Activated CD4-positive, alpha-beta memory T cell treated with anti-CD3 and anti-CD28 coated beads, Interleukin-2, amount 10 ng/mL, durations not matched to agents 7 days and 5 days (primary cell): ENCODE results near the gene WBP1. TPM values are rescaled to one million over a fixed set of nuclear protein-coding genes. Genes with fewer than 3 reads are reported as not detected.
A peak's percentile ranks its signal among the peaks of the same experiment; 100 is the strongest.
"Not testable (repeated sequence)": the region's sequence is repeated elsewhere in the genome, so short reads cannot be mapped to it uniquely, and the experiment has no call there.

ENCODE experiments used
- CTCF ChIA-PET: fragments of 350-600 bp; sonication (Branson Sonifier 250); formaldehyde crosslinking; loops from one replicate; lab custom pipeline; 2021; ENCODE audit warnings: antibody characterized with exemption, inconsistent platforms; lab: Charles Lee
- POLR2A ChIA-PET: fragments of 350-600 bp; sonication (Branson Sonifier 250); formaldehyde crosslinking; loops from one replicate; lab custom pipeline; 2021; ENCODE audit warnings: antibody characterized with exemption; lab: Charles Lee
- DNase-seq: peaks from one replicate; pipeline ENCODE4 v3.0.0-alpha.2; 2020
- H3K27ac Mint-ChIP-seq: one replicate; pipeline ENCODE4 v1.8.0; 2021; ENCODE audit warnings: mild to moderate bottlenecking, mixed read lengths
- H3K27me3 Mint-ChIP-seq: one replicate; pipeline ENCODE4 v1.8.0; 2021; ENCODE audit warnings: mixed read lengths
- H3K36me3 Mint-ChIP-seq: one replicate; pipeline ENCODE4 v1.8.0; 2021; ENCODE audit warnings: low read depth, mixed read lengths
- H3K4me1 Mint-ChIP-seq: one replicate; pipeline ENCODE4 v1.8.0; 2021; ENCODE audit warnings: mixed read lengths
- H3K4me3 Mint-ChIP-seq: one replicate; pipeline ENCODE4 v1.8.0; 2021; ENCODE audit warnings: mild to moderate bottlenecking, mixed read lengths
- H3K9me3 Mint-ChIP-seq: one replicate; pipeline ENCODE4 v1.8.0; 2021; ENCODE audit warnings: mixed read lengths
- total RNA-seq, 2 experiments: library from RNA; stranded (reverse); gene quantifications; one replicate each; pipeline ENCODE4 v1.2.3, GENCODE V29; 2021

Gene WBP1
- total RNA-seq, 2 experiments from 2014 or later = 58.3 to 60.4 TPM

DNA sequence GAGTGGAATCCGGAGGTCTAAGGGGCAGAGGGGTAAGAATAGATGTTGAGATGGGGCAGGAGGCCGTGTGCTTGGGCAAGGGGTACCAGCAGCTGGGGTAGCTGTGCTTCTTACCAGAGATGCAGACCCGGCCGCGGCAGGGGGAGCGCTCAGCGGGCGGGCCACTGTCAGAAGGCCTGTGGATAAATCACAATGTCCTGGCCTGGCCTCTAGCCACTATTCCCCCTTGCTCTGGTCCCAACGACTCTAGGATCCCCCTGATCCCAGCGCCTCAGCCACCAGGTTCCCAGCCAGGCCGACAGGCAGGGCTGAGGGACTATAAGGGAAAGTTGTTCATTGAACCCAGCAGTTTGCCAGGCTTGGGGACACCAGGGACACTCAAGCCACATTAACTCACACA is 27.7 kb upstream of the WBP1 start:
- no peak for DNase-seq
- no peaks in the 10 kb centered on the region for H3K27me3 Mint-ChIP-seq
- H3K36me3 Mint-ChIP-seq = peaks cover 3% of the 10 kb centered on the region
- CTCF ChIA-PET = interaction anchor here (1.3 kb wide), 1 partner anchor 10 kb away, joined by 4 read pairs; no protein-coding TSS in a partner anchor
- POLR2A ChIA-PET = interaction anchor here (1.2 kb wide), 1 partner anchor 13 kb away, joined by 4 read pairs; no protein-coding TSS in a partner anchor
- no peaks in the 10 kb centered on the region for H3K4me1 Mint-ChIP-seq
- no peaks in the 10 kb centered on the region for H3K9me3 Mint-ChIP-seq
- no peak overlapping the region for H3K4me3 Mint-ChIP-seq
- no peak overlapping the region for H3K27ac Mint-ChIP-seq

- ChIA-PET POLR2A (no interaction called here), CTCF (no interaction called here)
- H3K36me3 Mint-ChIP-seq = no peaks in the 10 kb centered on the region
- no peak overlapping the region for H3K27ac Mint-ChIP-seq
- H3K4me1 Mint-ChIP-seq = peaks cover 5% of the 10 kb centered on the region
- DNase-seq = no peak
- H3K4me3 Mint-ChIP-seq = no peak overlapping the region
- no peaks in the 10 kb centered on the region for H3K9me3 Mint-ChIP-seq
- peaks cover 28% of the 10 kb centered on the region for H3K27me3 Mint-ChIP-seq
These were observed 22.0 kb upstream of the WBP1 start for GRCh38 chr2:74436111-74436805.

- Mint-ChIP-seq H3K27me3 (peaks cover 32% of the 10 kb centered on the region), H3K36me3 (no peaks in the 10 kb centered on the region), H3K27ac (no peak overlapping the region), H3K9me3 (no peaks in the 10 kb centered on the region), H3K4me3 (no peak overlapping the region), H3K4me1 (peaks cover 8% of the 10 kb centered on the region)
- DNase-seq = no peak
- POLR2A ChIA-PET = no interaction called here
- CTCF ChIA-PET = no interaction called here
These were observed 21.2 kb upstream of the WBP1 start for GRCh38 chr2:74436848-74437695.

GRCh38 chr2:74438248-74438647 is 20.0 kb upstream of the WBP1 start:
- DNase-seq = no peak
- peaks cover 37% of the 10 kb centered on the region for H3K27me3 Mint-ChIP-seq
- H3K9me3 Mint-ChIP-seq = no peaks in the 10 kb centered on the region
- CTCF ChIA-PET = no interaction called here
- no peak overlapping the region for H3K27ac Mint-ChIP-seq
- POLR2A ChIA-PET = interaction anchor here (0.9 to 1.7 kb wide), 3 partner anchors 10 to 239 kb away, joined by 3 read pairs; partner anchors contain the start of genes MRPL53 and MTHFD2
- no peaks in the 10 kb centered on the region for H3K36me3 Mint-ChIP-seq
- H3K4me1 Mint-ChIP-seq = peaks cover 11% of the 10 kb centered on the region
- H3K4me3 Mint-ChIP-seq = no peak overlapping the region

DNA sequence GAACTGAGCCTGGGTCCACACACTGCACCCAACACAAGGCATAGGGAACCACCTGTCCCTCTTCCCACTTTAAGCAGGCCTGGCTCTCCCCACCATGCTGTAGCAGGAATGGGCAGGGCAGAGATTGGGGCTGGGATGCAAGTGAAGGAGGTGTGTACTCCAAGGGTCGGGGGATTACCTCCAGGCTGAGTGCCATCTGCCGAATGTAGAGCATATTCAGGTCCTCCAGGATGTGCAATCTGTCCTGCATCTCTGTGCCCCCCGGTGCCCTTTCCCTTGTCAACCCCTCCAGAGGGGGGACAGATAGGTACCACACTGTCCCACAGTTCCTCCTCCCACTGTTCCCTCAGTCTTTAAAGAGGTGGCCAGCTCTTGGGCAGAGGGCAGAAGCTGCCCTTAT is 18.9 kb upstream of the WBP1 start:
- no peaks in the 10 kb centered on the region for H3K9me3 Mint-ChIP-seq
- ChIA-PET POLR2A (interaction anchor here (0.9 to 1.7 kb wide), 5 partner anchors 9 to 240 kb away, joined by 3 to 5 read pairs (median 3); partner anchors contain the start of genes C2orf81, MRPL53, MTHFD2 and WDR54), CTCF (interaction anchor here (1.3 to 1.6 kb wide), 2 partner anchors 38 to 93 kb away, joined by 4 to 5 read pairs; no protein-coding TSS in a partner anchor)
- no peak for DNase-seq
- H3K27ac Mint-ChIP-seq = no peak overlapping the region
- H3K36me3 Mint-ChIP-seq = no peaks in the 10 kb centered on the region
- no peak overlapping the region for H3K4me3 Mint-ChIP-seq
- H3K4me1 Mint-ChIP-seq = peaks cover 11% of the 10 kb centered on the region
- H3K27me3 Mint-ChIP-seq = peaks cover 43% of the 10 kb centered on the region

DNA sequence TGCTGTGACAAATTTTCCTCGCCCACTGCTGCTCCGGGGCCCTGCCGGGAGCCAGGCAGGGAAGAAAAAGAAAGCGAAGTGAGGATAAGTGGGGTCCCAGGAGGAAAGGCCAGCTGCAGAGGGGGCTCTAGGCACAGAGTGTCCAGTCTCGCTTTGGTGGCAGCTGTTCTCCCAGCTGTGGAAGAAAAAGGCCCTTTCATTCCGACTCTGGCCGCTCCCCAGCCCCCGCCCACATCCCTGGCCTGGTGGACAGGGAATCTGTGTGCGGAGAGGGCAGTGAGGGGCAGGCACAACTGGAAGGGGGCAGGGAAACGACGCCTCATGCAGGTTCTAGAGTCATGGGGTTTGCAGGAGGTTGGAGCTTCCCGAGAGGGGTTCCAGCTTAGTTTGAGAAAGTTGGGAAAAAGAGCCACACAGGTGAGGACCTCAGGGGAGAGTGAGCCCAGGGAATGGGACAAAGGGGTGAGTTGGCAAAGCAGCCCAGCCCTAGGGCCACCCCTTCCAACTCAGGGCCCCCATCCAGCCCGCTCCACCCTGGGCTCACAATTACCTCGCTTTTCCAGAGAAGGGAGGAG is 18.3 kb upstream of the WBP1 start:
- Mint-ChIP-seq H3K4me1 (peaks cover 11% of the 10 kb centered on the region), H3K27me3 (peaks cover 48% of the 10 kb centered on the region), H3K9me3 (no peaks in the 10 kb centered on the region), H3K36me3 (no peaks in the 10 kb centered on the region), H3K27ac (no peak overlapping the region), H3K4me3 (no peak overlapping the region)
- no peak for DNase-seq
- CTCF ChIA-PET = interaction anchor here (1.2 to 1.6 kb wide), 3 partner anchors 9 to 92 kb away, joined by 4 to 5 read pairs (median 4); no protein-coding TSS in a partner anchor
- POLR2A ChIA-PET = interaction anchor here (0.6 to 1.7 kb wide), 6 partner anchors 11 to 33 kb away, joined by 3 to 5 read pairs (median 3); partner anchors contain the start of genes C2orf81, INO80B, MRPL53 and WDR54

- H3K27me3 Mint-ChIP-seq = peaks cover 51% of the 10 kb centered on the region
- DNase-seq = peak; percentile 42
- no peak overlapping the region for H3K27ac Mint-ChIP-seq
- H3K4me1 Mint-ChIP-seq = peaks cover 11% of the 10 kb centered on the region
- peak overlapping the region; percentile 19 for H3K4me3 Mint-ChIP-seq
- H3K36me3 Mint-ChIP-seq = no peaks in the 10 kb centered on the region
- POLR2A ChIA-PET = interaction anchor here (0.6 to 1.6 kb wide), 5 partner anchors 10 to 26 kb away, joined by 3 to 5 read pairs (median 3); partner anchors contain the start of genes C2orf81, INO80B and WDR54
- H3K9me3 Mint-ChIP-seq = no peaks in the 10 kb centered on the region
- CTCF ChIA-PET = interaction anchor here (1.2 to 1.6 kb wide), 3 partner anchors 9 to 92 kb away, joined by 4 to 5 read pairs (median 4); no protein-coding TSS in a partner anchor
These were observed 17.7 kb upstream of the WBP1 start for GRCh38 chr2:74440378-74441169.

DNA sequence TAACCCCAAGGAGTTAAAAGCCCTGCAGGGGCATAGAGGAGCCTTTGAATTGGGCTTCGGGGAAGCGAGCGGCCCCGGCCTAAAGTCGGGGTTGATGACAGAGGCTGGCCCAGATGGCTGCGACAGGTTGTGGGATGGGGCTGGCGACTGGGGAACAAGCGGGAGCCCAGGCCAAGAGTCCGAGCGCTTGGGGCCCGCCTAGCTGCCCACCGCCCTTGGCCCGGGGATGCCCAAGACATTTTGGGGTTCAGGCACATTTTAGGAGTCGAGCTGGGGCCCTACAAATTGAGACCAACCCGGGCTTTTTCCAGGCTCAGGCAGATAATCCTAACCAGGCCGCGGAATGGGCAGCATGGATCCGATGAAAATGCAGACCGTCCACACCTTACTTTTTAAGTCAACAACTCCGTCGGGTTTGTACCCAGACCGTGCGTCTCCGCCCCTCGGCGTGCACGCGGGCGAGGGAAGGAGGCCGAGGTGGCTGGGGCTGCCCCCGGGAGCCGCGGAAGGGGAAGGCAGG is 17.0 kb upstream of the WBP1 start:
- H3K36me3 Mint-ChIP-seq = no peaks in the 10 kb centered on the region
- ChIA-PET POLR2A (interaction anchor here (1.5 kb wide), 1 partner anchor 13 kb away, joined by 5 read pairs; the partner anchor contains the start of gene INO80B), CTCF (interaction anchor here (1.2 to 1.6 kb wide), 2 partner anchors 10 to 91 kb away, joined by 4 to 5 read pairs; no protein-coding TSS in a partner anchor)
- H3K4me3 Mint-ChIP-seq = no peak overlapping the region
- H3K9me3 Mint-ChIP-seq = no peaks in the 10 kb centered on the region
- peaks cover 53% of the 10 kb centered on the region for H3K27me3 Mint-ChIP-seq
- no peak for DNase-seq
- no peak overlapping the region for H3K27ac Mint-ChIP-seq
- H3K4me1 Mint-ChIP-seq = peaks cover 11% of the 10 kb centered on the region

GRCh38 chr2:74441690-74442482 is 16.4 kb upstream of the WBP1 start, which contains the start of gene RTKN:
Gene RTKN, minus strand, starts transcription at chr2:74441937. Its CDS starts 121 bp downstream, at chr2:74441816.
- DNase-seq = peak; percentile 32
- no peaks in the 10 kb centered on the region for H3K36me3 Mint-ChIP-seq
- H3K27me3 Mint-ChIP-seq = peaks cover 53% of the 10 kb centered on the region
- ChIA-PET POLR2A (interaction anchor here (1.4 kb wide), 1 partner anchor 13 kb away, joined by 6 read pairs; the partner anchor contains the start of gene INO80B), CTCF (no interaction called here)
- peaks cover 11% of the 10 kb centered on the region for H3K4me1 Mint-ChIP-seq
- H3K4me3 Mint-ChIP-seq = peak within 1 kb of the TSS; percentile 66
- no peak within 1 kb of the TSS for H3K27ac Mint-ChIP-seq
- no peaks in the 10 kb centered on the region for H3K9me3 Mint-ChIP-seq

GRCh38 chr2:74442483-74443297 is 15.5 kb upstream of the WBP1 start:
- POLR2A ChIA-PET = interaction anchor here (0.7 to 1.6 kb wide), 3 partner anchors 12 to 13 kb away, joined by 3 to 6 read pairs (median 4); partner anchors contain the start of gene INO80B
- H3K36me3 Mint-ChIP-seq, H3K27ac Mint-ChIP-seq, CTCF ChIA-PET, H3K9me3 Mint-ChIP-seq, DNase-seq: not testable (repeated sequence)
- peak overlapping the region; percentile 66 for H3K4me3 Mint-ChIP-seq
- peaks cover 11% of the 10 kb centered on the region for H3K4me1 Mint-ChIP-seq
- H3K27me3 Mint-ChIP-seq = peaks cover 58% of the 10 kb centered on the region
